ENCODE measurements around the gene MTUS2. TPM values are rescaled to one million over a fixed set of nuclear protein-coding genes. Genes with fewer than 3 reads are reported as not detected.
"Not testable (repeated sequence)": the region's sequence is repeated elsewhere in the genome, so short reads cannot be mapped to it uniquely, and the experiment has no call there.

MTUS2 gene
- polyA plus RNA-seq, 4 donors, result 0.72 to 0.96 (median 0.87) TPM

DNA sequence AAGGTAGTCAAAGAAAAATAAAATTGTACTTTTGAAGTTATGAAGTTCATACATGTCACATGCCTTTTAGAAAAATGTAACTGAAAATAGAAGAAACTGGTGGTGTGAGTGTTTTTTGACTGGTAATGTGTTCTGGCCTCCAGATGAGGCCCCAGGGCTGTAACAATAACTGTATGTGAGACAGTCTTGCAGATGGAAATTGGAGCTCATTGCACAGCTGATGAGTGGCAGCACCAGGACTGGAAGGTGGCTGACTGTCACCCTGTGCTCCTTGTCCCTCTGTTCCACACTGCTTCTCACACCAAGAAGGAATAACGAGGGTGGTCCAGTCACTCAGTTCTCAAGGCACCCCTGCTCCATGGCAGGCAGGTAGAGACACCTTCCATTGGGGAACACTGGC is 559.7 kb downstream of the MTUS2 start:
- no peak for DNase-seq (ENCODE audit: low read depth in 4 of 4, low spot score in 2 of 4)

DNA sequence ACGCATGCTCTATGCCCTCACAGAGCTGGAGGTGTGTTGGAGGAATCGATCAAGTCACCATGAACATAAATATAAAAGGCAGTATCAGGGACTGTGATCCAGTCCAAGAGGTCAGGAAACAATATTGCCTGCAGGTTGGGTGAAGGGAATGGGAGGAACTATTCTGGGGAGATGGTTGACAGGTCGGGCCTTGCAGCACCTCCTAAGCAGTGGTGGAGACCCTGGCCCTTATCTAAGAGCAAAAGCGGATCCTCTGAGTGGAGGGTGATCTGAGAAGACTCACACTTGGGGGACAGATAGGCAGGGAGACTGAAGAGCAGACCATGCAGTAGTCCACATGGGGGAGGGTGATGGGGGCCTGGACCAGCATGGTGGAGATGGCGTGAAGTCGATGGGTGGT is 561.9 kb downstream of the MTUS2 start:
- DNase-seq (ENCODE audit: low read depth in 4 of 4, low spot score in 2 of 4), result no peak

DNA sequence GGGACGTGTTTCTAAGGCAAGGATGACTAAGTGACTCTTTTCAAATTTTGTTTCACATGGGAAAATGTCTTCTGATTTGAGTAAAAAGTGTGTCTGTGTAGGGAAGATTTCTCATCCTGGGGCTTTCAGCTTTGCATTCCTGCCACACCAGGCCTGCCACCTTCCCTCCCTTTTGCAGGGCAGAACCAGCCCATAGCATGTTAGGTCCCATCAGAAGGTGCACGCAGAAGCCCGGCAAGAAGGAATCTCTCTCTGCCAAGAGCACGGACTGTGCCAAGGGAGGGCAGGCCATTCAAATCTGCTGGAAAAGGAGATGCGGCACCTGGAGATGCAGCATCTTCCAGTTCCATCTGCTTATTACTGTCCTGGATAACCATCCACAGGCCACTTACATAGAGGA is 563.3 kb downstream of the MTUS2 start:
- DNase-seq (ENCODE audit: low read depth in 4 of 4, low spot score in 2 of 4), result no peak

DNA sequence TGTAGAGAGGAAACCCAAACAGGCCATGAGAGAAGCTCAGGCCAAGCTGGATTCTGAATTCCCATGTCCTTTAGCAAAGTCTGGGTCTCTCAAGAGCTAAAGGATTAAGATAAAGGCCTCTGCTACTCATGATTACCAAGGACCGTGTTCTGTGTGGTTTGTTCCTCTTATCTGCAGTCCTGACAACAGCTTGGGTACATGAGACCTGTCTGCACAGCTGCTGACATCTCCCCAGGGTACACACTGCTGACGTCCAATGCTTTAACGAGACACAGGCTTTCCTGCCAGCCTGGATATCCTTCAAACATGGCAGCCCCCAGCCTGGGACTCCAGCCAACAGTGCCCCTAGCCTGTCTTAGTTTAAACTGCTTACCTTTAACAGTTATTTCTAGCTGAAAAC is 564.3 kb downstream of the MTUS2 start:
- no peak for DNase-seq (ENCODE audit: low read depth in 4 of 4, low spot score in 2 of 4)

DNA sequence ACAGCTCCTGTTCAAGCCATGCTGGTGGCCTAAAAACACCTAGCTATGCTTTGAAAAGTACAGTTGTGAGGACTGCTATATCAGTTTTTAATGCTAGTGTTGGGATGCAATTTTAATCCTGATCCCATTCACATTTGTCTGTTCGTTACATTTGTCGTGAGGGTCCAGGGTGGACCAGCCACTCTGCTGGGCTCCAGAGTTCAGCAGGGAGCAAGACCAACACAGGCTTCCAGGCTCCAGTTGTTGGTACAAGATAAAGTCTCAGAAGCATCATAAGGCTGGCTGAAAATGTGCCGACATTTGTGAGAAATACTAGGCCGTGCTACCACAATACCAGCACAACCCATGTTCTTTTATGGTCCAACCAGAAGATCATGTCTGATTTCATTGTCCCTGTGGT is 564.7 kb downstream of the MTUS2 start:
- DNase-seq (ENCODE audit: low read depth in 4 of 4, low spot score in 2 of 4), result no peak

DNA sequence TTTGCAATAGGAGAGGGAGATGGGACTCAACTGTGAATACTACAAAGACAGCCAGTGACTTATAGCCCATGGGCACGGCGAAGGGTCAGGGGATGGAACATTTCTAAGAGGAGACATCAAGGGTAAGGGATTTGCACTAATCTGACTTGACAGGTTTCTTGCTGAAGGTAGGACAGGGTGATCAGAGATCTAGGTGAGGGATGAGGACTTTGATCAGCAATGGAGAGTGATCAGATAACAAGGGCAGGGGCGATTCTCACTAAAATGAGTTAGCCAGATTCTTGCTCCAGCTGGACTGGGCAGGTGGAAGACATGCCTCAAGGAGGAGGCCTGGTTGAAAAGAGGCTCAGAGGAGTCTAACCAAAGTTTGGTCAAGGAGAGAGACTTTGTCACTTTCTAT is 566.1 kb downstream of the MTUS2 start:
- DNase-seq (ENCODE audit: low read depth in 4 of 4, low spot score in 2 of 4), result no peak

DNA sequence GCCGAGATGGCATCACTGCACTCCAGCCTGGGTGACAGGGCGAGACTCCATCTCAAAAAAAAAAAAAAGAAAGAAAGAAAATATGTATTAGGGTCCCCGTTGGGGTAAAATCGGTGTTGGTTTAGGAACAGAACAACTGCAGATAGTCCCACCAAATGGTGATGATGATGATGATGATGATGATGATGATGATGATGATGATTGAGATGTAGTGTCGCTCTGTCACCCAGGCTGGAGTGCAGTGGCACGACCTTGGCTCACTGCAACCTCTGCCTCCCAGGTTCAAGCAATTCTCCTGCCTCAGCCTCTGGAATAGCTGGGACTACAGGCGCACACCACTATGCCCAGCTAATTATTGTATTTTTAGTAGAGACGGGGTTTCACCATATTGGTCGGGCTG is 570.5 kb downstream of the MTUS2 start:
- DNase-seq (ENCODE audit: low read depth in 4 of 4, low spot score in 2 of 4), result not testable (repeated sequence)

DNA sequence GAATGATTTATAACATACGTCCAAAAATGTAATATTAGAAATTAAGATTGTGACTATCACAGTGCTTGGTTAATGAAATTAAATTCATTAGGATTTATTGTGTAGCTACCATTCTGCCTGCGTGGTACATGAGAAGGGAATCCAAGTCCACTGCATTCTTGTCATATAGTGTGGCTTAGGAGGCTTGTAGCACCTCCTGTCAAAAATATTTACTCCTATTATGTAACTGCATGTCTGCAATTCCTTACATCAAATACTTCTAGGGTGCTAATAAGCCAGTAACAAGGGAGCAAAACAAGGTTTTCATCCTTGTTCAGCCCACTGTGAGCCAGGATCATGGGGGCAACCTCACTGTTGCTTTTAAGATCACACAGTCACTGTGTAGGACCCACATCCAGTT is 576.3 kb downstream of the MTUS2 start:
- no peak for DNase-seq (ENCODE audit: low read depth in 4 of 4, low spot score in 2 of 4)

DNA sequence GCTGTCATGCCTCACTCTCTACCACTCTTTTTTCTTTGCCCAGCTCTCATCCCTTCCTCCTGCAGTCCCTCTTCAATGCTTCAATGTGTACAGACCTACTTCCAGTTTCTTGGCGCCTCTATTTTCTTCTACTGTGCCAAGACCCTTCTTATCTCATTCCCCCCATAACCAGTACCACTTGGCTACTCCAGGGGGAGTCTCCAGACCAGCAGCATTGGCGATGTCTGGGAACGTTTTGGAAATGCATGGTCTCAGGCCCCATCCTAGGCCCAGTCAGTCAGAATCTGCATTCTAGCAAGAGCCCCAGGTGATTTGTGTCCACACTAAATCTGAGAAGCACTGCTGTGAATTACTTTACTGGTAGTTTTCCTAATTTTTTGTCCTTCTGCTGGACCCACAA is 577.1 kb downstream of the MTUS2 start:
- DNase-seq (ENCODE audit: low read depth in 4 of 4, low spot score in 2 of 4), result no peak

DNA sequence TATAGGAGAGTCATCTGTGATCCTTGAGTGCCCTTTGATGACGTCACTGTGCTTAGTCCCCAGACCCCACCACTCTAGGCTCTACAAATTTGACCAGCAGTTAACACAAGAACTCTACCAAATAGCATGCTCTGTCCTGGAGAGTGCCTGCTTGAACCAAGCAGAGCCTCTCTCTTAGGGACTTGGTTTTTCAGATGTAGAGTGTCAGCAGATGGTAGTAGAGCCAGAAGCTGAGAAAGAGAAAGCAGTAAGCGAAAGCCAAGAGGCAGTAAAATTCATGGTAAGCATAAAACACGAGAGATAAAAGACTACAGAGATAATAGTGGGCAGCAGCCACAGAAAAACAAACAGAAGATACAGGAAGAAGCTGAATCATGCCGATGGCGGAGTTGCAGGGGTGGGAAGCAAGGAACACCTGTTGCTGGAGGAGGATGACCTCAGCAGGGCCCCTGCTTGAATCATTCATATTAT is 582.1 kb downstream of the MTUS2 start:
- peak in 1 of 4 donors; percentile 0 for DNase-seq (ENCODE audit: low read depth in 4 of 4, low spot score in 2 of 4)

DNA sequence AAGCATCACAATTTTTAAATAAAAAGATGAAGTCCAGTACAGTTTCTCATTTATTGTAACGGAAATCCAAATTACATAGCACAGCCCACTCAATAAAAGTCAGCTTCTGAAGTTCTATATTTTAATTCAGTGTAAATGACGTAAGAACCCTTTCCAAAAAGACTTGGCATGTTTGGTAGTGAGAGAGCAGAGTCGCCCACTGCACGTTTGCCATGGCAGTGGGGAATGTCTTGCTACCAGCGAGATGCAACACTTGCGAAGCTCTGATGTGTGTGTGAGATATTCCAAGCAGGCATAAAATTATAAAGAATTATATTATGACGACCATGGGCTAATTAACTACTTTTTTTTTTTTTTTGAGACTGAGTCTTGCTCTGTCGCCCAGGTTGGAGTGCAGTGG is 585.3 kb downstream of the MTUS2 start:
- no peak for DNase-seq (ENCODE audit: low read depth in 4 of 4, low spot score in 2 of 4)

DNA sequence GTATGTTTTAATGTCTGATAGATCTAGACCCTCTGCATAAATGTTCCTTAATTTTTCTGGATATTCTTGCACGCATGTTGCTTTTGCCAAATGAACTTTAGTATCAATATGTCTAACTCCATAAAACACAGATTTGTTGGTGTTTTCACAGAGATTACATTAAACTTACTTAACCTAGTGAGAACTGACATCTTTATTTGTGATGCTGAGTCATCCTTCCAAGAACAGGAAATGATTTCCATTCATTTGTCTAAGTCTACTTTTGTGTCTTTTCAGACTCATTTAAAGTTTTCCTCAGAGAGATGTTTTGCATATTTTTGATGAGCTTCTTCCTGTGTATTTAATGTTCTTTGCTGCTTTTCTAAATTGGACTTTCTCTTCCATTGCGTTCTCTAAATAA is 591.3 kb downstream of the MTUS2 start:
- DNase-seq (ENCODE audit: low read depth in 4 of 4, low spot score in 2 of 4), result no peak

DNA sequence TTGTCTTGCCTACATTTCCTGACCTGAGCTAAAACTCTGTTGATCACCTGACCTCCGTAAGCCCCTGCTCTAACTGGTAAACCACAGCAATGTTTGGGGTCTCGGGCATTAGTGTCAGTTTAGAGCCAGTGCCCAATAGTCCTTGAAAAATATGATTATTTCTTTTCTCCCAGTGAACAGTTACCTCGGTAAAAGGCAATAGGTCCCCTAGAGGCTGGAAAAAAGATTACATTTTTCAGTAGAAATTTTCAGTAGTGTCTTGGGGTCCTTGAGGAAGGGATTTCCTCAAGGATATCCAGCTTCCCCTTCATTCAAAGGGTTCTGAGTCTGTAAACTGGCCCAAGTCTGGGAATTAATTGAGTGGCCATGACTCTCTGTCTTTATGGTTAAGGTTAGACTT is 597.9 kb downstream of the MTUS2 start:
- no peak for DNase-seq (ENCODE audit: low read depth in 4 of 4, low spot score in 2 of 4)

DNA sequence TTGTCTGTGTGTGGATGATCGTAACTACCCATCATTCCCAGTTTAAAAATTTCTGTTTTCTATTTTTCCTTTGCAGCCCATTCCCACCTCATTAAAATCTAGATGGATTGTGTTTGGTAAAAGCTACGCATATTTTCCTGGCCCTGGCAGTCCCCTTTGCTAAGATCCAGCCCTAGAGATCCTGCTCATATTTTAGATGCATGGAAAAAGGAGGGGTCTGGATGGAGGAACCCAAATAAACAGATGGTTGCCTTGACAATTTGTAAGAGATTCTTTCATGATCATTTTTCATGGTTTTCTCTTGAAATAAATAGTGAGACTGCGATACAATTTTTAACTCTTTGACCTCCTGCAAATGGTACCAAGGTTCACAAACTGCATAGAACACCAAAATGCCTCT is 601.0 kb downstream of the MTUS2 start:
- DNase-seq (ENCODE audit: low read depth in 4 of 4, low spot score in 2 of 4), result no peak

DNA sequence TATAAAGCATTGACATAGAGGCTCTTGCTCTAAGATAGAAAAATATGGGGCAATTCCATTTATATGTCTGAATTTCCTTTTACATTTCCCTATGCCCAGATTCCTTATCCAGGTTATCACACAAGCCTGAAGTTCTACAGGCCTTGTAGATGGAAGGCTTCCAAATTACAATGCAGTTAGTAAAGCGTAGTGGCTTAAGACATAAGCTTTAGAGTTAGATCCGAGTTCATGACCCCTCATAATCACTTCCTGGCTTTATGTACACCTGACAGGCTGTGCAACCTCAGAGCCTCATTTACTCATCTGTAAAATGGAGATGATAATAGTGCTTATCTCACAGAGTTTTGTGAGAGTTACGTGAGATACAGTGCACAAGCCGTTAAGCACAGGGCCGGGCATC is 601.9 kb downstream of the MTUS2 start:
- no peak for DNase-seq (ENCODE audit: low read depth in 4 of 4, low spot score in 2 of 4)

DNA sequence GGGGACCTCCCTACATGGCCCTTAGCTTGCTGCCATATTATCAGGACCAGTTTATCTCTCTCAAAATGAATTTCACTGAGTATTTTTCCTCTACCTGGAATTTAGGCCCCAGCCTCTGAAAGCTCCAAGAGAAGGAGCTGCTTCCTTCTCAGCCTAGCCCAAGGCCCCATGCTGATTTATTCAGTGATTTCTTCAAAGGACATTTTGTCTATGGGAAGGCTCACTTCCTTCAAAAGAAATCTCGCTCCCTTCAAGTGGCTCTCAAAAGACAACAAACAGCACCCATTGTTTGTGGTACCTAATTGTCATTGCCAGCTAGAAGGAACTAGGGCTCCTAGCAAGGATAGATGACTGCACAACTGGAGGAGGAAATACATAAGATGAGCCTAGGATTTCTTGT is 602.9 kb downstream of the MTUS2 start:
- no peak for DNase-seq (ENCODE audit: low read depth in 4 of 4, low spot score in 2 of 4)

DNA sequence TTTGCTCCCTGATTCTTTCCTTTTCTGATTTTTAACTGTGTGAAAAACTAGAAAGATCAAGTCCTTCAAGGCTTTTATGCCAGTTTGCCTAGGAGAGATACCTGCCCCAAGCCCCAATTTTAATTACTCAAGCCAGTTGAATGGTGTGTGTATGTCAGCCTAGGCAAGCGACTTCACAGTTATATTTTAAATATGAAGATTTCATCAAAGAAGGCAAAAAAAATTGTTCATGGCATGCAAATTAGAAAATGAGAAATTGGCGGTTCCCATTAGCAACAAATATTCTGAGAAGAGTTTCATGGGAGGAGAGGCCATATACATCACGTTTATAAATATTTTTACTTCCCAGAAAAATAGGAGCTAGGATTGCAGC is 607.8 kb downstream of the MTUS2 start:
- DNase-seq (ENCODE audit: low read depth in 4 of 4, low spot score in 2 of 4), result no peak

DNA sequence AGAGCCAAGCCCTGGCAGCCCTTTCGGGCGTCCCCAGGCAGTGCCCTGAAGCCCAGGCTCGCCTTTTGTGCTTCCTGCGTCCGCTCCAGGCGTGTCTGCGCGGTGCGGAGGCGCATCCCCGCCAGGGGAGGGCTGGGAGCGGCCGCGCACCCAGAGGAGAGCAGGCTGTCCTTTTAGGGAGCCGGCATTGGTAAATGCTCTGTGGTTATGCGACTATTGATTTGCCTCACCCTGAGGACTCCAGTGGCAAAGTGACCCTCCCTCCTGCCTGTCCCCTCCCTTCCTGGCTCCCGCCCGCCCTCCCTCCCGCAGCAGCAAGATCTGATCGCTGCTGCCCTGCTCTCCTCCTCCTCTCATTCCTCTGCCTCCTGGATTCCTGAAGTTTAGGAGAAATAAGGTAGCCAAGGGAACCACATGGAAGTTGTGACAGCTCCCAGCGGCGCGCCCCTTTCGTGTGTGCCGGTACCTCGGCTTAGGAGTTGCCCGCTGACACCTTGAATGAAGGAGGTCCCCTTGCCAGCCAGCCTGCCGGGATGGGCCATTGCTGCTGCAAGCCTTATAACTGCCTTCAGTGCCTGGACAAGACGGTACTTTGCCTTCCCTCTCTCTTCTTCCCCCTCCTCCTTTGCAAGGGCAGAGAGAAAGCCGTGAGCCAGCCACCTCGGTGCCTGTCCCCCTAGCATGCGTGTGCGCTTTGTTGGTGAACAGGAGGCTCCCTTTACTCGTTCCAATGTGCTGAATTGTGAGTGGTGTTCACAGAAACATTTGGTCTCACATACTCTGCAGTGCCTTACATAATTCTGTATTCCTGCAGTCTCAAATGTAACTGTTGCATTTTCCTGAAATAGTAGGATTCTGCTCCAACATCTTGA is 608.4 kb downstream of the MTUS2 start:
- no peak for DNase-seq (ENCODE audit: low read depth in 4 of 4, low spot score in 2 of 4)

DNA sequence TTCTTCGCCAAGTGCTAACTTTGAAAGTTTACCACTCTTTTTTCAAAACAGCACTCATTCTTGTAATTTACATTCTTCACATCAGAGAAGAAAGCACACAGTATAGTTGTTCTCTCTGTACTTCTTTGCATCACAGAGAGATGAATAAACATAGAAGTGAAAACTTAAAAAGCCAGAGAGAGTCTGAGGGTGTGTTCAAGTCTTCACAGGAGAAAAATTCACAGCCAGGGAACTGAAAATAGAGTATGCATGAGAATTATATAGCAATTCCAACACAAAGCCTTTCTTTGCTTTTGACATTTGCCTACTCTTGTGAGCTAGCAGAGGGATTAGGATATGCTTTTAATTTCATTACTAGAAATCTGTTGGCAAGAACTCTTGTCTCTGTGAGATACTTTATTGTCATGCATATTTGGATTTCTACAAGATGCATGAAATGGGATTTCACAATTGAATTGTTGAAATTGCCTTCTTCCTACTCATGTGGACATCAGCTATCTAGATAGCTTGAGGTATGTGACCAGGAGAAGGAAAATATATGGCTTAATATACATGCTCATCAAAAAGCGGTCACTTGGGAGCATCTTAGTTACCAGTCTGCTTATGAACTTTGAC is 609.3 kb downstream of the MTUS2 start:
- no peak for DNase-seq (ENCODE audit: low read depth in 4 of 4, low spot score in 2 of 4)

DNA sequence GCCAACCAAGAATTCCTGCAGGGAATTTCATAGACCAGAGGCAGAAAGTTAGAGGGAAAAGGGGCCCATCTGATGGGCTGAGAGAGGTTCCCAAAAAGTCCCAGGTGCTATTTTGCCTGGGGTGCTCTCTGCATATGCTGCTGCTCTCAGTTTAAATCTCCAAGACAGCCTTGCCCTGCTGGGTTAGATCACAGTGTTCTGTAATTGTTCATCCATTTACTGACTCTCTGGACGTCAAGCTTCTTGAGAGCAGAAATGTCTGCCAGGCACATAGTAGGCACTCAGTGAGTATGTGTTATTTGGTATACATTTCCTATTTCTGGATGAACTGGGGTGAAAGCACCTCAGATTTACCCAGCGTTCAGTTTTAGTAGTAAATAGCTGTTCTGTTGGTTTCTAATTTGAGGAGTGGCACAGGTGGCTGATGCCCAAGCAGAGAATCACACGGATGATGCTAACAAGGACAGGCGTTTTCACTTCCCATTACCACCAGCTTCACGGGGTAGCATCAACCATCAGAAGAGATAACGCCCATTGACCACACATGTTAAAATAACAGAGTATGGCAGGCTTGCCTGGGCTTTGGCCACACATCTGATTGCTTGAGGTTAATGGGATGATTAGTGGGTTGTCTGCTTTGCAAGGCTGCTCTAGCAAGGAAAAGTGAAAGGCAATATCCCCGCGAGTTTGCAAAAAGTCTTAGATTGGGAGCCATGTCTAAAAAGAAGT is 614.2 kb downstream of the MTUS2 start:
- DNase-seq (ENCODE audit: low read depth in 4 of 4, low spot score in 2 of 4), result no peak

DNA sequence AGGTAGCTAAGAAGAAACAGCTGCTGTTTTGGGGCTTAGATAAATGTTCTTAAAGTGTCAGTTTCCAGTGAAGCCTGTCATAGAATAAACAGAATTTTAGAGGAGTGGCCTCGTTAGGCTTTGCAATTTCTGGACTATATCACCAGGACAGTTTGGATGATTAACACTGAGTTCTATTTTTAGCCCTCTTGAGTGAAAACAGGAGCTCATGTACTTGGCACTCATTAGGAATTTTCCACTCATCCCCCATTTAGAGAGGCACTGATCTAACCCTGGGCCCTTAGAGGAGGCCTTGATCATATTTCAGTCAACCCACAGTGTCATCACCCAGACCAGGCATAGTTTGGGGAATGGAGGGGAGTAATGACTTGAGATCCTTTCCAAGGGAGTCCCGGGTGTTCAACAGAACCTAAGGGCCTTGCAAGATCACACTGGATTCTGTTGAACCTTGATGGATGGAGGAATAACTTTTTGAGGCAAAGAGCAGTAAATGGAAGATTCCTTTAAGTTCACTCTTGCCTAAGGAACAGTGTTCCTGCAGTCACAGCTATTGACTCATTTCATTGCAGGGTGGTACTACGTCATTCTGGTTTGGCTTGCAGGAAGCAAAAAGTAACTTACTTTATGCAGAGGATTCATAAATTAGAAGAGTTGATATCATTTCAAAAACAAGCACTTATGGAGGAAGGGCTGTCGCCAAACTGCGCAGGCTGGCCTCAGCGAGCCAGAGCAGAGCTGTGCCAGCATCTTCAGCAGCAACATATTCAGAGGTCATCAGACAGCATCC is 615.2 kb downstream of the MTUS2 start:
- DNase-seq (ENCODE audit: low read depth in 4 of 4, low spot score in 2 of 4), result peak in 2 of 4 donors; percentile 19 to 38

Data from left renal cortex interstitium (tissue), 4 donors.